ENCODE results near the gene DOK6. TPM values are rescaled to one million over a fixed set of nuclear protein-coding genes. Genes with fewer than 3 reads are reported as not detected.
"Not testable (repeated sequence)": the region's sequence is repeated elsewhere in the genome, so short reads cannot be mapped to it uniquely, and the experiment has no call there.

DOK6 gene
- total RNA-seq, 3 donors from 2014 or later, result 1.0 to 1.4 (median 1.3) TPM

GRCh38 chr18:69658103-69658502 lies 257.4 kb downstream of the DOK6 start:
- DNase-seq (ENCODE audit: low spot score in 2 of 2), result no peak
- H3K36me3 ChIP-seq, result no peaks in the 10 kb centered on the region
- no peak overlapping the region for H3K4me3 ChIP-seq
- intact Hi-C loops (cut with DNase I; ENCODE audit: low total_unique reads), result no loop called here
- TF ChIP-seq CTCF (IDR thresholded peaks at IDR 0.05) (no peak), POLR2AphosphoS5 (IDR thresholded peaks at IDR 0.05) (no peak), POLR2A (IDR thresholded peaks at IDR 0.05) (no peak)
- H3K4me1 ChIP-seq, result no peaks in the 10 kb centered on the region
- no peak overlapping the region for H3K27ac ChIP-seq
- no peaks in the 10 kb centered on the region for H3K9me3 ChIP-seq
- no peaks in the 10 kb centered on the region for H3K27me3 ChIP-seq

- TF ChIP-seq POLR2A (IDR thresholded peaks at IDR 0.05), result no peak
- no peak for TF ChIP-seq POLR2AphosphoS5 (IDR thresholded peaks at IDR 0.05)
- TF ChIP-seq CTCF (IDR thresholded peaks at IDR 0.05), result no peak
- Histone ChIP-seq H3K9me3 (no peaks in the 10 kb centered on the region), H3K4me3 (no peak overlapping the region), H3K4me1 (no peaks in the 10 kb centered on the region), H3K27ac (no peak overlapping the region), H3K27me3 (no peaks in the 10 kb centered on the region), H3K36me3 (no peaks in the 10 kb centered on the region)
- no peak for DNase-seq (ENCODE audit: low spot score in 2 of 2)
- intact Hi-C loops (cut with DNase I; ENCODE audit: low total_unique reads), result no loop called here
These were observed 258.0 kb downstream of the DOK6 start for GRCh38 chr18:69658685-69659084.

DNA sequence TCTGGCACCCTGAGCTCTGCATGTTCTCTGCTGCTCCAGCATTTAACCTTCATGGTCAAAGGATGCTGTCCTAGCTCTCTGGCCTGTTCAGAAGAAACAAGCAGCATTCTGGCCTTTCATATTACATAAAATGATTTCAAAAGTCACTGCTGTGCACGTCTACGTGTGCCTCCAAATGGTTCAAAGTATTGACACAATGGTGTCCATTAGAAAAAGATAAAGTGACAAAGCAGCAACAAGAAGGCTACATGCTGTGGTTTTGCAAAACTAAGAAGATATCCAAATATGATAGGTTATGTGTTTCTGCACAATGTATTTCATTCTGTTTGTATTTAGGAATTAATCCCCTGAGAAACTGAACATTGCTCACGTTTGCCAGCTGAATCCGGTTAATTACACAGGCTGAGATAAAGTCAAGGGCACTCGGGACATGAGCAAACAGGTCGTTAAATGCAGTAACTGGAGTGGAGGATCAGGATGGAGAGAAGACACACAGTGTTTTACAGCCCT lies 258.5 kb downstream of the DOK6 start:
- Histone ChIP-seq H3K27me3 (no peaks in the 10 kb centered on the region), H3K9me3 (no peaks in the 10 kb centered on the region), H3K4me1 (no peaks in the 10 kb centered on the region), H3K36me3 (no peaks in the 10 kb centered on the region), H3K4me3 (no peak overlapping the region), H3K27ac (no peak overlapping the region)
- TF ChIP-seq POLR2AphosphoS5 (IDR thresholded peaks at IDR 0.05) (no peak), POLR2A (IDR thresholded peaks at IDR 0.05) (no peak), CTCF (IDR thresholded peaks at IDR 0.05) (no peak)
- intact Hi-C loops (cut with DNase I; ENCODE audit: low total_unique reads), result no loop called here
- no peak for DNase-seq (ENCODE audit: low spot score in 2 of 2)

- DNase-seq (ENCODE audit: low spot score in 2 of 2); H3K4me1 ChIP-seq; H3K27me3 ChIP-seq; H3K36me3 ChIP-seq; H3K27ac ChIP-seq; intact Hi-C loops (cut with DNase I; ENCODE audit: low total_unique reads); H3K4me3 ChIP-seq; H3K9me3 ChIP-seq: not testable (repeated sequence)
These were observed 261.4 kb downstream of the DOK6 start for GRCh38 chr18:69662090-69662489.

- H3K4me1 ChIP-seq, result no peaks in the 10 kb centered on the region
- H3K27ac ChIP-seq, result no peak overlapping the region
- H3K27me3 ChIP-seq, result no peaks in the 10 kb centered on the region
- no peak overlapping the region for H3K4me3 ChIP-seq
- no peak for DNase-seq (ENCODE audit: low spot score in 2 of 2)
- intact Hi-C loops (cut with DNase I; ENCODE audit: low total_unique reads), result no loop called here
- no peaks in the 10 kb centered on the region for H3K36me3 ChIP-seq
- H3K9me3 ChIP-seq, result no peaks in the 10 kb centered on the region
- TF ChIP-seq POLR2A (IDR thresholded peaks at IDR 0.05), result no peak
- no peak for TF ChIP-seq POLR2AphosphoS5 (IDR thresholded peaks at IDR 0.05)
- no peak for TF ChIP-seq CTCF (IDR thresholded peaks at IDR 0.05)
These were observed 263.7 kb downstream of the DOK6 start for GRCh38 chr18:69664399-69664798.
